HFF-Myc (cell line): ENCODE measurements around the gene BTG1.

Experiments
- DNase-seq: peaks from one replicate; pipeline ENCODE4 v3.0.0-alpha.2; 2011; ENCODE audit warnings: low read depth; ENCODE audit errors: extremely low read depth
- H3K4me3 ChIP-seq: replicated peaks from 2 replicates; pipeline ENCODE4 v1.5.1; 2011; ENCODE audit warnings: low read depth, mild to moderate bottlenecking, control low read depth, low read length
- TF ChIP-seq, protein P1 (sequence below): IDR thresholded peaks from 2 replicates; pipeline ENCODE4 v1.5.1; 2012; ENCODE audit warnings: mild to moderate bottlenecking, low read depth, low read length, control low read depth; ENCODE audit errors: missing control alignments

Gene BTG1

DNA sequence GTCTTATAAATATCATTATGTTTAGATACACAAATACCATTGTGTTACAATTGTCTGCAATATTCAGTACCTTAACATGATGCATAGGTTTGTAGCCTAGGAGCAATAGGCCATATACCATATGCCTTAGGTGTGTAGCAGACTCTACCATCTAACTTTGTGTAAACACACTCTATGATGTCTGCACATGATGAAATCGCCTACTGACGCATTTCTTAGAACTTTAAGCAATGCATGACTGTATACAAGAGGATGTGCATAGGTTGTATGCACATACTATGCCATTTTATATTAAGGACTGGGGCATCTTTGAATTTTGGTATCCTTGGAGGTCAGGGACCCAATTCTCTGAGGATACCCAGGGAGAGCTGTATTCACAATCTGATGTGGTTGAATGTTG, 10.1 kb upstream of the BTG1 start:
- TF ChIP-seq, protein P1, sequence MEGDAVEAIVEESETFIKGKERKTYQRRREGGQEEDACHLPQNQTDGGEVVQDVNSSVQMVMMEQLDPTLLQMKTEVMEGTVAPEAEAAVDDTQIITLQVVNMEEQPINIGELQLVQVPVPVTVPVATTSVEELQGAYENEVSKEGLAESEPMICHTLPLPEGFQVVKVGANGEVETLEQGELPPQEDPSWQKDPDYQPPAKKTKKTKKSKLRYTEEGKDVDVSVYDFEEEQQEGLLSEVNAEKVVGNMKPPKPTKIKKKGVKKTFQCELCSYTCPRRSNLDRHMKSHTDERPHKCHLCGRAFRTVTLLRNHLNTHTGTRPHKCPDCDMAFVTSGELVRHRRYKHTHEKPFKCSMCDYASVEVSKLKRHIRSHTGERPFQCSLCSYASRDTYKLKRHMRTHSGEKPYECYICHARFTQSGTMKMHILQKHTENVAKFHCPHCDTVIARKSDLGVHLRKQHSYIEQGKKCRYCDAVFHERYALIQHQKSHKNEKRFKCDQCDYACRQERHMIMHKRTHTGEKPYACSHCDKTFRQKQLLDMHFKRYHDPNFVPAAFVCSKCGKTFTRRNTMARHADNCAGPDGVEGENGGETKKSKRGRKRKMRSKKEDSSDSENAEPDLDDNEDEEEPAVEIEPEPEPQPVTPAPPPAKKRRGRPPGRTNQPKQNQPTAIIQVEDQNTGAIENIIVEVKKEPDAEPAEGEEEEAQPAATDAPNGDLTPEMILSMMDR = no peak
- no peak for DNase-seq
- no peak overlapping the region for H3K4me3 ChIP-seq

DNA sequence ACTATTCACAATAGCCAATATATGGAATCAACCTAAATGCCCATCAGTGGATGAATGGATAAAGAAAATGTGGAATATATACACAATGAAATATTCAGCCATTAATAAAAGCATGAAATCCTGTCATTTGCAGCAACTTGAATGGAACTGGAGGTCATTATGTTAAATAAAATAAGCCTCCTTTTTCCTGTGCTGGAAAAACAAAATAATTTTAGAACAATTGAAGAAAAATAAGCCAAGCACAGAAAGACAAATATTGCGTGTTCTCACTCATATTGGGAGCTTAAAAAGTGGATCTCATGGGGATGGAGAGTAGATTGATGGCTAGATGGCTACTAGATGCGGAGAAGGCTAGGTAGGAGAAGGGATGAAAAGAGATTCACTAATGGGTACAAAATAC, 6.3 kb upstream of the BTG1 start:
- TF ChIP-seq, protein P1 = no peak
- DNase-seq = no peak

DNA sequence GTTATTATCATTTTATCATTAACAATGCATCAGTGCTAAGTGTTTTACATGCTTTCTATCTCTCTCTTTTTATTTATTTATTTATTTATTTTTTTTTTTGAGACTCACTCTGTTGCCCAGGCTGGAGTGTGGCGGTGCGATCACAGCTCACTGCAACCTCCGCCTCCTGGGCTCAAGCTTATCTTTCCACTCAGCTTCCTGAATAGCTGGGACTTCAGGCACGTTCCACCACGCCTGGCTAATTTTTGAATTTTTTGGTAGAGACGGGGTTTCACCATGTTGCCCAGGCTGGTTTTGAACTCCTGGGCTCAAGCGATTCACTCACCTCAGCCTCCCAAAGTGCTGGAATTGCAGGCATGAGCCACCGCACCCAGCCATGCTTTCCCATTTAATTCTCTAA, 3.9 kb upstream of the BTG1 start:
- H3K4me3 ChIP-seq = no peak overlapping the region
- TF ChIP-seq, protein P1 = no peak
- no peak for DNase-seq

More for the DNA sequence above, 6.3 kb upstream of the BTG1 start:
- H3K4me3 ChIP-seq = no peak overlapping the region

DNA sequence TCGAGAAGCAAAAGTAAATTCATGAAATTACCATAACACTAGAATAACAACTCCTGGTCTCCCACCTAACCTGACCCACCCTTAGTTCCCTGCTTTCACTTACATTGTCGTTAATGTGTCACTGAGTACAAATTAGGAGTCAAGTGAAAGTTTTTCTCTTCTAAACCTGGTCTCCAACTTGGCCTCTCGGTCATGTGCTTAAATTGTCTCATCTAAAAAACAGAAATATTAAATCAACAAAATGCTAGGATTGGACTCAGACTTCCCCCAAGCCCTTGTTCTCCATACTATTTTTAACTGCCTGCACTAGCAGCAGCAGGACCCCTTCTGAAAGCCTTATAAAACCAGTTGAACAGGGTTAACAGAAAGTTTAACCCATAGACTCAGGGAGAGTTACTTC, 1.8 kb upstream of the BTG1 start:
- no peak overlapping the region for H3K4me3 ChIP-seq
- TF ChIP-seq, protein P1 = no peak

DNA sequence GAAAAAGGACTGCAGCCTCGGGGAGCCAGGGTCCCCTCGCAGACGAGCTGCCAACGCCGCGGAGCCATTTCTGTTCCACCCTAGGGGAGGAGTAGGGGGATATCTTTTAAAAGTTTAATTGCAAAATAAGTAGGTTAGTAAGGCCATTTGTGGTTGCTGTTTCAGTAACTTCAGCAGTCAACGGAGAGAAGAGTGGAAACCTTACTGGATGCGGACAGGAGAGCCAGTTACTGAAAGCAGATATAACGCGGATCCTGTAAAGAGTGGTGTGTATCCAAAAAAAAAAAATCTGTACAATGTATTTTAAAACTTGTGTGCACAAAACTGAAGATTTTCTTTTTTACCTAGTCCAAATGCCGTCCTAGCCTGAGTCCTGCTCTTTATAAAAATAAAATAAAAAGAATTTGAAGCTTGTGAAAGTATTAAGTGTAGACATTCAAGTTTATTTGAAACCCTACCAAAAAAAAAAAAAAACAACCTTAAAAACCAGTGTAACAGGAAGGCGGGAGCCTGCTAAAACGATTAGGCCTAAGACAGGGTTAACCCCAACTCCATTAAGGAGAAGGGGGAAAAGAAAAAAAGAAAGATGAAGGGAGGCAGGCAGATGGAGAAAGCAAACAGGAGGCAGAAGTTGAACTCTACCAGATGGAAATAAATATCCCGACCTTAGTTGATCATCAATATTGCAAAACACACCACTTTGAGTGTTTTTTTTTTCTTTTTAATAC, 1.0 kb upstream of the BTG1 start:
- TF ChIP-seq, protein P1 = no peak
- DNase-seq = no peak
- peak overlapping the region; percentile 84 for H3K4me3 ChIP-seq

More for the DNA sequence above, 1.8 kb upstream of the BTG1 start:
- no peak for DNase-seq

DNA sequence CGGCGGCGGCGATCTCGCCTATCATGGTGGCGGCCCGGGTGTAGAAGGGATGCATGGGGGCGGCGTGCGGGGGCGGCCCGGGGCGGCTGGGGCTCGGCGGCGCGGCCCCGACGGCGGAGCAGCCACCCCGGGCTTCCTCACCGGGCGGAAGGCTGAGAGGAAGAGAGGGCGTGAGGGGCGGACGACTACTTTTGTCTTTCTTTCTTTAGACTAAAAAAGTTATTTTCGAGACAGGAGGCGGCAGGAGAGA, 240 bp downstream of the BTG1 start:
- TF ChIP-seq, protein P1 = no peak
- no peak for DNase-seq
- H3K4me3 ChIP-seq = peak overlapping the region; percentile 84
